Testis (tissue), 3 donors: Measurements from ENCODE around the gene FSHR. TPM values are rescaled to one million over a fixed set of nuclear protein-coding genes. Genes with fewer than 3 reads are reported as not detected.

Experiments used
- DNase-seq: peaks from one replicate; pipeline ENCODE4 v3.0.0-alpha.2; 2019
- H3K27ac ChIP-seq, 2 donors: fragments of 200-600 bp; sonication (generic); one replicate each; pipeline ENCODE4 v1.5.1; 2019
- H3K27me3 ChIP-seq: fragments of 200-600 bp; sonication (generic); one replicate; pipeline ENCODE4 v1.5.1; 2019
- H3K36me3 ChIP-seq: fragments of 200-600 bp; sonication (generic); one replicate; pipeline ENCODE4 v1.5.1; 2017; ENCODE audit warnings: low read depth; ENCODE audit errors: missing control alignments
- H3K4me1 ChIP-seq: fragments of 200-600 bp; sonication (generic); one replicate; pipeline ENCODE4 v1.5.1; 2019
- H3K4me3 ChIP-seq, 2 donors: fragments of 200-600 bp; sonication (generic); one replicate each; pipeline ENCODE4 v1.5.1; 2017 to 2019
- H3K9me3 ChIP-seq: fragments of 200-600 bp; sonication (generic); one replicate; pipeline ENCODE4 v1.5.1; 2017
- CTCF ChIP-seq, 3 experiments: fragments of 450-650 bp in 2 of 3; fragments of 200-600 bp in 1 of 3; sonication (generic) in 1 of 3; IDR thresholded peaks; one replicate each; pipeline ENCODE4 v1.5.1; 2016 to 2019; ENCODE audit warnings: antibody characterized with exemption in 3 of 3, mild to moderate bottlenecking in 2 of 3, moderate library complexity in 1 of 3
- POLR2A ChIP-seq: fragments of 450-650 bp; IDR thresholded peaks from one replicate; pipeline ENCODE4 v1.6.1; 2017; ENCODE audit warnings: antibody characterized with exemption, mild to moderate bottlenecking, moderate library complexity
- WGBS, 2 donors: methylation state at CpG; one replicate each; pipeline ENCODE4 v1.1.5; 2018; 5-methylcytosine and 5-hydroxymethylcytosine counted together
- intact Hi-C: fragments of 100-400 bp; cut with DNase I; formaldehyde crosslinking; loops from one replicate; pipeline ENCODE4 v1.15.1; 2023; ENCODE audit warnings: low total_unique reads
- polyA plus RNA-seq: library from polyadenylated mRNA; stranded (reverse); fragments of 350-450 nt; fragmentation: Illumina TruSeq; extraction: RNeasy Lipid Tissue Mini Kit (QIAGEN cat#74804); gene quantifications from one replicate; pipeline ENCODE4 v1.2.3, GENCODE V29; 2014; ENCODE audit warnings: low read depth, low replicate concordance; ENCODE audit not compliant: insufficient read depth
- total RNA-seq, 2 donors: library from RNA; depleted of rRNA; stranded (reverse); fragments of >200 nt; gene quantifications; one replicate each; pipeline ENCODE4 v1.2.3, GENCODE V29; 2016

Gene FSHR
- total and polyA plus RNA-seq, 3 donors from 2014 or later = 8.8 to 22.6 (median 22.0) TPM

GRCh38 chr2:49003201-49003600, 151.1 kb downstream of the FSHR start:
- Histone ChIP-seq H3K4me1 (no peaks in the 10 kb centered on the region), H3K36me3 (no peaks in the 10 kb centered on the region), H3K9me3 (no peaks in the 10 kb centered on the region), H3K27ac (no peak overlapping the region), H3K27me3 (no peaks in the 10 kb centered on the region), H3K4me3 (no peak overlapping the region)
- WGBS, 2 donors = 25 to 40% methylated on average over 5 of the region's 5 CpGs
- no peak for DNase-seq
- no peak for TF ChIP-seq POLR2A
- TF ChIP-seq CTCF (IDR thresholded peaks at IDR 0.05) = no peak
- intact Hi-C loops = no loop called here

- WGBS, 2 donors = 39 to 41% methylated on average over 3 of the region's 3 CpGs
- no peak overlapping the region for H3K27ac ChIP-seq
- no peaks in the 10 kb centered on the region for H3K9me3 ChIP-seq
- TF ChIP-seq POLR2A (no peak), CTCF (IDR thresholded peaks at IDR 0.05) (no peak)
- no peak for DNase-seq
- H3K4me1 ChIP-seq = no peaks in the 10 kb centered on the region
- no peaks in the 10 kb centered on the region for H3K27me3 ChIP-seq
- H3K4me3 ChIP-seq = no peak overlapping the region
- intact Hi-C loops = no loop called here
- H3K36me3 ChIP-seq = no peaks in the 10 kb centered on the region
Observed at GRCh38 chr2:49002750-49003149, 151.6 kb downstream of the FSHR start.

- no peaks in the 10 kb centered on the region for H3K27me3 ChIP-seq
Observed at GRCh38 chr2:49000695-49001094, 153.6 kb downstream of the FSHR start.

GRCh38 chr2:48998449-48998848, 155.9 kb downstream of the FSHR start:
- no peak overlapping the region for H3K4me3 ChIP-seq
- TF ChIP-seq CTCF (IDR thresholded peaks at IDR 0.05) (no peak), POLR2A (no peak)
- H3K9me3 ChIP-seq = no peaks in the 10 kb centered on the region
- no peaks in the 10 kb centered on the region for H3K4me1 ChIP-seq
- no peak overlapping the region for H3K27ac ChIP-seq
- WGBS, 2 donors = 87 to 91% methylated on average over 2 of the region's 2 CpGs
- H3K27me3 ChIP-seq = no peaks in the 10 kb centered on the region
- no peak for DNase-seq
- intact Hi-C loops = no loop called here
- H3K36me3 ChIP-seq = no peaks in the 10 kb centered on the region

More at GRCh38 chr2:49000695-49001094, 153.6 kb downstream of the FSHR start:
- no peak for TF ChIP-seq POLR2A
- no peak for TF ChIP-seq CTCF (IDR thresholded peaks at IDR 0.05)
- intact Hi-C loops = no loop called here
- no peak for DNase-seq
- Histone ChIP-seq H3K36me3 (no peaks in the 10 kb centered on the region), H3K9me3 (no peaks in the 10 kb centered on the region), H3K4me1 (no peaks in the 10 kb centered on the region), H3K4me3 (no peak overlapping the region), H3K27ac (no peak overlapping the region)

- no peak overlapping the region for H3K27ac ChIP-seq
- no peak overlapping the region for H3K4me3 ChIP-seq
- H3K36me3 ChIP-seq = no peaks in the 10 kb centered on the region
- intact Hi-C loops = no loop called here
- H3K27me3 ChIP-seq = no peaks in the 10 kb centered on the region
- no peak for TF ChIP-seq CTCF (IDR thresholded peaks at IDR 0.05)
- no peak for TF ChIP-seq POLR2A
- no peaks in the 10 kb centered on the region for H3K9me3 ChIP-seq
- no peak for DNase-seq
- no peaks in the 10 kb centered on the region for H3K4me1 ChIP-seq
- 86 to 88% methylated on average over 2 of the region's 2 CpGs for WGBS, 2 donors
Observed at GRCh38 chr2:48993576-48993975, 160.7 kb downstream of the FSHR start.
